Measurements from ENCODE around the gene SLIT3.

GRCh38 chr5:168816661-168817060 lies 484.3 kb downstream of the SLIT3 start:
- TF ChIP-seq CTCF (conservative IDR thresholded peaks at IDR 0.05; ENCODE audit: low read depth in 2 of 2) (no peak), POLR2AphosphoS5 (IDR thresholded peaks at IDR 0.05; ENCODE audit: low read depth) (no peak), EZH2 (IDR thresholded peaks at IDR 0.05; ENCODE audit: low read depth, unreplicated experiment) (no peak), REST (IDR thresholded peaks at IDR 0.05; ENCODE audit: unreplicated experiment) (no peak), EZH2phosphoT487 (IDR thresholded peaks at IDR 0.05; ENCODE audit: unreplicated experiment) (no peak), ZNF462 (CRISPR knock-in tag; IDR thresholded peaks at IDR 0.05) (no peak), NANOG (IDR thresholded peaks at IDR 0.05; ENCODE audit: borderline replicate concordance) (no peak), CREB1 (CRISPR knock-in tag; IDR thresholded peaks at IDR 0.05; ENCODE audit: low read depth) (no peak), JUNB (IDR thresholded peaks at IDR 0.05; ENCODE audit: unreplicated experiment) (no peak), ZNF114 (CRISPR knock-in tag; IDR thresholded peaks at IDR 0.05) (no peak)

Measured in GM23338 (cell line).